ENCODE data around the gene CLIC5.

CLIC5 gene

GRCh38 chr6:46032110-46032998 lies 16.7 kb upstream of the CLIC5 start:
- DNase-seq, result no peak

- no peak for DNase-seq
Observed at GRCh38 chr6:46029602-46030001, 13.9 kb upstream of the CLIC5 start.

- DNase-seq, result no peak
Observed at GRCh38 chr6:46026307-46026706, 10.6 kb upstream of the CLIC5 start.

- no peak for DNase-seq
Observed at GRCh38 chr6:46025573-46025972, 9.9 kb upstream of the CLIC5 start.

- no peak for DNase-seq
Observed at GRCh38 chr6:46024124-46024769, 8.6 kb upstream of the CLIC5 start.

GRCh38 chr6:46023216-46023915 lies 7.7 kb upstream of the CLIC5 start:
- no peak for DNase-seq

GRCh38 chr6:46022106-46022948 lies 6.7 kb upstream of the CLIC5 start:
- no peak for DNase-seq

- DNase-seq, result no peak
Observed at GRCh38 chr6:46017726-46018125, 2.1 kb upstream of the CLIC5 start.

GRCh38 chr6:46016063-46016608 lies 476 bp upstream of the CLIC5 start:
- DNase-seq, result no peak

- peak; percentile 44 for DNase-seq
Observed at GRCh38 chr6:46014511-46015118, 1.0 kb downstream of the CLIC5 start.

- peak; percentile 10 for DNase-seq
Observed at GRCh38 chr6:46014046-46014445, 1.6 kb downstream of the CLIC5 start.

GRCh38 chr6:46013639-46014038 lies 2.0 kb downstream of the CLIC5 start:
- no peak for DNase-seq

- no peak for DNase-seq
Observed at GRCh38 chr6:46012834-46013233, 2.8 kb downstream of the CLIC5 start.

GRCh38 chr6:46011188-46012085 lies 4.2 kb downstream of the CLIC5 start:
- peak; percentile 79 for DNase-seq

- DNase-seq, result no peak
Observed at GRCh38 chr6:46010771-46011170, 4.9 kb downstream of the CLIC5 start.

- no peak for DNase-seq
Observed at GRCh38 chr6:46010270-46010669, 5.4 kb downstream of the CLIC5 start.

- no peak for DNase-seq
Observed at GRCh38 chr6:46002264-46002663, 13.4 kb downstream of the CLIC5 start.

GRCh38 chr6:46000905-46001304 lies 14.8 kb downstream of the CLIC5 start:
- no peak for DNase-seq

- DNase-seq, result no peak
Observed at GRCh38 chr6:45998524-45998923, 17.1 kb downstream of the CLIC5 start.

- DNase-seq, result no peak
Observed at GRCh38 chr6:45997875-45998506, 17.7 kb downstream of the CLIC5 start.

Data from CD4-positive, alpha-beta T cell treated with Interleukin-6 for 4 hours (primary cell).